ENCODE results near the gene AUTS2.

Gene AUTS2

GRCh38 chr7:70056363-70056762, 458.1 kb downstream of the AUTS2 start:
- peaks cover 12% of the 10 kb centered on the region for H3K4me1 ChIP-seq (ENCODE audit: control insufficient read depth, insufficient read depth, low read length)
- no peaks in the 10 kb centered on the region for H3K9me3 ChIP-seq (ENCODE audit: control insufficient read depth, insufficient read depth, low read depth, low read length)
- H3K4me3 ChIP-seq (ENCODE audit: low read depth, low read length) = no peak overlapping the region
- no peaks in the 10 kb centered on the region for H3K36me3 ChIP-seq (ENCODE audit: control insufficient read depth, insufficient read depth, low read length)
- H3K27me3 ChIP-seq (ENCODE audit: control insufficient read depth, insufficient read depth, low read length) = no peaks in the 10 kb centered on the region
- no peak overlapping the region for H3K9ac ChIP-seq (ENCODE audit: low read length)
- no peak overlapping the region for H3K27ac ChIP-seq (ENCODE audit: low read depth, low read length)

- Histone ChIP-seq H3K27me3 (ENCODE audit: control insufficient read depth, insufficient read depth, low read length) (no peaks in the 10 kb centered on the region), H3K9me3 (ENCODE audit: control insufficient read depth, insufficient read depth, low read depth, low read length) (no peaks in the 10 kb centered on the region), H3K4me3 (ENCODE audit: low read depth, low read length) (no peak overlapping the region), H3K4me1 (ENCODE audit: control insufficient read depth, insufficient read depth, low read length) (peaks cover 18% of the 10 kb centered on the region), H3K9ac (ENCODE audit: low read length) (no peak overlapping the region), H3K36me3 (ENCODE audit: control insufficient read depth, insufficient read depth, low read length) (no peaks in the 10 kb centered on the region), H3K27ac (ENCODE audit: low read depth, low read length) (no peak overlapping the region)
Measured at GRCh38 chr7:70060298-70061068, 462.2 kb downstream of the AUTS2 start.

GRCh38 chr7:70063371-70063770, 465.1 kb downstream of the AUTS2 start:
- Histone ChIP-seq H3K4me3 (ENCODE audit: low read depth, low read length) (no peak overlapping the region), H3K9ac (ENCODE audit: low read length) (no peak overlapping the region), H3K9me3 (ENCODE audit: control insufficient read depth, insufficient read depth, low read depth, low read length) (no peaks in the 10 kb centered on the region), H3K27me3 (ENCODE audit: control insufficient read depth, insufficient read depth, low read length) (no peaks in the 10 kb centered on the region), H3K27ac (ENCODE audit: low read depth, low read length) (no peak overlapping the region), H3K4me1 (ENCODE audit: control insufficient read depth, insufficient read depth, low read length) (peaks cover 18% of the 10 kb centered on the region), H3K36me3 (ENCODE audit: control insufficient read depth, insufficient read depth, low read length) (no peaks in the 10 kb centered on the region)

DNA sequence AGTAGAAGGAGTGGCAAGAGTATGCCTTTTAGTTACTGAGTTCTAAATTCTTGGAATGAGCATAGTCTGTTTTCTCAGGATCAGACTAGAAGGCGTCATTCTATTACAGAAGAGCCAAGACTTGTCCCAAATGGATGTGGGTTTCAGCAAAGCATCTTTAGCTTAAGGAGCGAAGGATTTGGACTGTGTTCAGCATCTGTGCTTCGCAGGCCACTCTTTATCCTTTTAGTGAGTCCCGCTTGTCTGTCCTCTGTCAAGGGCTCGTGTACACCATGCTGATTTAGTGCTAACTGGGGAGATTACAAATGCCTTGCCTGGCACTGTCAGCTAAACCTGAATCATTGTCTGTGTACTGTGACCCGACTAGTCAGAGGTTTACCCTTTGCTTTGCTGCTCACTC, 465.7 kb downstream of the AUTS2 start:
- H3K9me3 ChIP-seq (ENCODE audit: control insufficient read depth, insufficient read depth, low read depth, low read length) = no peaks in the 10 kb centered on the region
- peaks cover 18% of the 10 kb centered on the region for H3K4me1 ChIP-seq (ENCODE audit: control insufficient read depth, insufficient read depth, low read length)
- no peak overlapping the region for H3K27ac ChIP-seq (ENCODE audit: low read depth, low read length)
- H3K9ac ChIP-seq (ENCODE audit: low read length) = no peak overlapping the region
- no peaks in the 10 kb centered on the region for H3K27me3 ChIP-seq (ENCODE audit: control insufficient read depth, insufficient read depth, low read length)
- H3K4me3 ChIP-seq (ENCODE audit: low read depth, low read length) = no peak overlapping the region
- H3K36me3 ChIP-seq (ENCODE audit: control insufficient read depth, insufficient read depth, low read length) = no peaks in the 10 kb centered on the region

DNA sequence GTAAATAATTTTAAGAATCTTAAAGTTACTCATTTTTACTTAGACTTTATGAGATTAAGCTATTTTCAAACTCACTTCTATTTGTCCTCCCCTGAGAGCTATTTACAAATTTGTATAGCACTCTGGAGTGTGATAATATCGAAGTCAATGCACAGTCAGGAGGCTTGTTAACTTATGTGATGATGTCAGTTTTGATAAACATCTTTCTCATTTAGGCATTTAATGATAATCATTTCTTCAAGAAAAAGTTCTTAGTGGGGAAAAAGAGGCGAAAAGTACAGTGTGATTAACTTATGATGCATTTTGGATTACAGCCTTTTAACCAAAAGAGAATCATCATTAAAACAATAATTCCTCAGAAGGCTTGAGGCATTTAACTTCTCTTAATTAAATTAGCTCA, 468.6 kb downstream of the AUTS2 start:
- H3K9me3 ChIP-seq (ENCODE audit: control insufficient read depth, insufficient read depth, low read depth, low read length) = no peaks in the 10 kb centered on the region
- no peaks in the 10 kb centered on the region for H3K36me3 ChIP-seq (ENCODE audit: control insufficient read depth, insufficient read depth, low read length)
- no peak overlapping the region for H3K9ac ChIP-seq (ENCODE audit: low read length)
- no peaks in the 10 kb centered on the region for H3K27me3 ChIP-seq (ENCODE audit: control insufficient read depth, insufficient read depth, low read length)
- H3K27ac ChIP-seq (ENCODE audit: low read depth, low read length) = no peak overlapping the region
- peaks cover 6% of the 10 kb centered on the region; the same call in 1 of the 2 replicates for H3K4me1 ChIP-seq (ENCODE audit: control insufficient read depth, insufficient read depth, low read length)
- H3K4me3 ChIP-seq (ENCODE audit: low read depth, low read length) = no peak overlapping the region

- Histone ChIP-seq H3K4me1 (ENCODE audit: control insufficient read depth, insufficient read depth, low read length) (peaks cover 5% of the 10 kb centered on the region; the same call in 1 of the 2 replicates), H3K27me3 (ENCODE audit: control insufficient read depth, insufficient read depth, low read length) (no peaks in the 10 kb centered on the region), H3K36me3 (ENCODE audit: control insufficient read depth, insufficient read depth, low read length) (no peaks in the 10 kb centered on the region), H3K27ac (ENCODE audit: low read depth, low read length) (no peak overlapping the region), H3K9ac (ENCODE audit: low read length) (no peak overlapping the region), H3K9me3 (ENCODE audit: control insufficient read depth, insufficient read depth, low read depth, low read length) (no peaks in the 10 kb centered on the region), H3K4me3 (ENCODE audit: low read depth, low read length) (no peak overlapping the region)
Measured at GRCh38 chr7:70068531-70068930, 470.3 kb downstream of the AUTS2 start.

DNA sequence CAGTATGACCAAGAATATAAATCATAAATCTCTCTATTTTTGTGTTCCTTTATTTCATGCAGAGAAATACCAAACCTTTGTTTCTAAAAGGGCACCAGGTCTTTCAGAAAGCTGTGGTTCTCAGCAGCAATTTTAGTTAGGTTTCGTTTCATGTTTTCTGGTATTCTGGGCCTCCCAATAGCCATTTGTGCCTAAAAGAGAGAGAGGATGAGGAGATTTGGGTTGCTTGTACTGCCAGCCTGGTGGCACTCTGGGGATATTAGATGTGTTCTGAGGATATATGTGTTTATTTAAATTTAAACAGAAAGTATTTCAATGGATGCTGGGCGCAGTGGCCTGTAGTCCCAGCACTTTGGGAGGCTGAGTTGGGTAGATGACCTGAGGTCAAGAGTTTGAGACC, 471.7 kb downstream of the AUTS2 start:
- H3K27me3 ChIP-seq (ENCODE audit: control insufficient read depth, insufficient read depth, low read length) = no peaks in the 10 kb centered on the region
- H3K9me3 ChIP-seq (ENCODE audit: control insufficient read depth, insufficient read depth, low read depth, low read length) = no peaks in the 10 kb centered on the region
- H3K36me3 ChIP-seq (ENCODE audit: control insufficient read depth, insufficient read depth, low read length) = no peaks in the 10 kb centered on the region
- peaks cover 5% of the 10 kb centered on the region; the same call in 1 of the 2 replicates for H3K4me1 ChIP-seq (ENCODE audit: control insufficient read depth, insufficient read depth, low read length)
- H3K27ac ChIP-seq (ENCODE audit: low read depth, low read length) = no peak overlapping the region
- H3K4me3 ChIP-seq (ENCODE audit: low read depth, low read length) = no peak overlapping the region
- no peak overlapping the region for H3K9ac ChIP-seq (ENCODE audit: low read length)

DNA sequence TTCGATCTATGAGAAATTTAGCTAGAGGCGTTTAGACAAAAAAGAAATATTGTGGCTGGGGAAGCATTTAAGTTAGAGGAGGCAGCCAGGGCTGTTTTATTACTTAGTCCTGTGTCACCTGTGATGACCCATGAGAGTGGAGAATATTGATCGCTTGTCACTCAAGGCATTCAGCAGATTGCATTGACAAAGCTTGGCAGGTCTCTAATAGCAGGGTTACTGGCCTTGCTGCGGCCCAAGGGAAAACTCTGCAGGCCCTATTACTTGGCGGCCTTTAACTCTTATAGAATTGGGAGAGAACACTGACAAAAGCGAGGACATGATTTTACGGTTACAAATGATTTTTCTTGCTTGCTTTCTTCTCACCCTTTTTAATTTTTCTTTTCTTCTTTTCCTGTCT, 473.5 kb downstream of the AUTS2 start:
- no peak overlapping the region for H3K27ac ChIP-seq (ENCODE audit: low read depth, low read length)
- H3K4me3 ChIP-seq (ENCODE audit: low read depth, low read length) = no peak overlapping the region
- H3K9me3 ChIP-seq (ENCODE audit: control insufficient read depth, insufficient read depth, low read depth, low read length) = no peaks in the 10 kb centered on the region
- H3K36me3 ChIP-seq (ENCODE audit: control insufficient read depth, insufficient read depth, low read length) = no peaks in the 10 kb centered on the region
- H3K4me1 ChIP-seq (ENCODE audit: control insufficient read depth, insufficient read depth, low read length) = peaks cover 5% of the 10 kb centered on the region; the same call in 1 of the 2 replicates
- no peak overlapping the region for H3K9ac ChIP-seq (ENCODE audit: low read length)
- no peaks in the 10 kb centered on the region for H3K27me3 ChIP-seq (ENCODE audit: control insufficient read depth, insufficient read depth, low read length)

DNA sequence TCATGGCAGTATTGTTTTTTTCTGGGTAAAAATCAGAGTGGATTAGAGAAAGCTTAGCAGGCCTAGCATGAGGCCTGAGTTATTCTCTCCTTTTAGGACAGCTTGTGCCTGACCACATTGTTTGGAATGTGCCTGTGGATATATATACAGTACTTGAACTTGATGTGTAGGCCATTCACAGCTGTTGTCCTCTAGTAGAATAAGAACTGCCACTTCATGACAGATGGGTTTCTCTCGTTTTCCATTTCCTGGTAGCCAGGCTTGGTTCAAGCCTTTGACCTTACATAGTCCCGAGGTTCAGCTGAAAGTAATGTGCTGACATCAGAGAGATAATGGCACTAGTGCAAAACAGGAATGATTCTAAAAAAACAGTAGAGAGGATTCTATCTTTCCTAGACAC, 473.9 kb downstream of the AUTS2 start:
- H3K27ac ChIP-seq (ENCODE audit: low read depth, low read length) = no peak overlapping the region
- H3K4me3 ChIP-seq (ENCODE audit: low read depth, low read length) = no peak overlapping the region
- peaks cover 5% of the 10 kb centered on the region; the same call in 1 of the 2 replicates for H3K4me1 ChIP-seq (ENCODE audit: control insufficient read depth, insufficient read depth, low read length)
- H3K9me3 ChIP-seq (ENCODE audit: control insufficient read depth, insufficient read depth, low read depth, low read length) = no peaks in the 10 kb centered on the region
- no peaks in the 10 kb centered on the region for H3K36me3 ChIP-seq (ENCODE audit: control insufficient read depth, insufficient read depth, low read length)
- no peaks in the 10 kb centered on the region for H3K27me3 ChIP-seq (ENCODE audit: control insufficient read depth, insufficient read depth, low read length)
- no peak overlapping the region for H3K9ac ChIP-seq (ENCODE audit: low read length)

- H3K9me3 ChIP-seq (ENCODE audit: control insufficient read depth, insufficient read depth, low read depth, low read length) = no peaks in the 10 kb centered on the region
- H3K4me3 ChIP-seq (ENCODE audit: low read depth, low read length) = no peak overlapping the region
Measured at GRCh38 chr7:70076325-70076724, 478.1 kb downstream of the AUTS2 start.

GRCh38 chr7:70082099-70082611, 483.9 kb downstream of the AUTS2 start:
- Histone ChIP-seq H3K4me3 (ENCODE audit: low read depth, low read length) (no peak overlapping the region), H3K9me3 (ENCODE audit: control insufficient read depth, insufficient read depth, low read depth, low read length) (no peaks in the 10 kb centered on the region; the same call in 1 of the 2 replicates), H3K4me1 (ENCODE audit: control insufficient read depth, insufficient read depth, low read length) (no peaks in the 10 kb centered on the region), H3K36me3 (ENCODE audit: control insufficient read depth, insufficient read depth, low read length) (no peaks in the 10 kb centered on the region), H3K9ac (ENCODE audit: low read length) (no peak overlapping the region), H3K27me3 (ENCODE audit: control insufficient read depth, insufficient read depth, low read length) (no peaks in the 10 kb centered on the region), H3K27ac (ENCODE audit: low read depth, low read length) (no peak overlapping the region)

More at GRCh38 chr7:70076325-70076724, 478.1 kb downstream of the AUTS2 start:
- H3K9ac ChIP-seq (ENCODE audit: low read length) = no peak overlapping the region
- no peak overlapping the region for H3K27ac ChIP-seq (ENCODE audit: low read depth, low read length)
- no peaks in the 10 kb centered on the region for H3K27me3 ChIP-seq (ENCODE audit: control insufficient read depth, insufficient read depth, low read length)
- H3K4me1 ChIP-seq (ENCODE audit: control insufficient read depth, insufficient read depth, low read length) = peaks cover 5% of the 10 kb centered on the region; the same call in 1 of the 2 replicates
- H3K36me3 ChIP-seq (ENCODE audit: control insufficient read depth, insufficient read depth, low read length) = no peaks in the 10 kb centered on the region
